LHCN-M2 (cell line): Measurements from ENCODE around the gene ABCB8. TPM values are rescaled to one million over a fixed set of nuclear protein-coding genes. Genes with fewer than 3 reads are reported as not detected.
A peak's percentile ranks its signal among the peaks of the same experiment; 100 is the strongest.
"Not testable (repeated sequence)": the region's sequence is repeated elsewhere in the genome, so short reads cannot be mapped to it uniquely, and the experiment has no call there.

Experiments used
- DNase-seq: peaks from one replicate; pipeline ENCODE4 v3.0.0-alpha.2; 2012; ENCODE audit warnings: low read depth
- total RNA-seq: library from RNA; depleted of rRNA; stranded (reverse); fragments of >200 nt; gene quantifications from 2 replicates; pipeline ENCODE4 v1.2.3, GENCODE V29; 2014

Gene ABCB8
- total RNA-seq, 1 experiment from 2014 or later: 61.1 TPM

- DNase-seq: no peak
Measured at GRCh38 chr7:150997817-150998216, 30.4 kb upstream of the ABCB8 start.

GRCh38 chr7:150998341-150998740, 29.9 kb upstream of the ABCB8 start:
- DNase-seq: no peak

DNA sequence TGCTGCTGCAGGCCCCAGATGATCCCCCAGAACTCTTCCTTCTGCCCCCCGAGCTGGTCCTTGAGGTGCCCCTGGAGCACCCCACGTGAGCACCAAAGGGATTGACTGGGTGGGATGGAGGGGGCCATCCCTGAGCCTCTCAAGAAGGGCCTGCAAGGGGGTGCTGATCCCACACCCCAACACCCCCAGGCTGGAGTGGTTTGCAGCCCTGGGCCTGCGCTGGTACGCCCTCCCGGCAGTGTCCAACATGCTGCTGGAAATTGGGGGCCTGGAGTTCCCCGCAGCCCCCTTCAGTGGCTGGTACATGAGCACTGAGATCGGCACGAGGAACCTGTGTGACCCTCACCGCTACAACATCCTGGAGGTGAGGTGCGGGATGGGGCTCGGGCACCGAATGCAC, 29.2 kb upstream of the ABCB8 start:
- DNase-seq: no peak

GRCh38 chr7:150999497-151000230, 28.6 kb upstream of the ABCB8 start:
- DNase-seq: no peak

GRCh38 chr7:151000897-151001495, 27.3 kb upstream of the ABCB8 start:
- DNase-seq: no peak

DNA sequence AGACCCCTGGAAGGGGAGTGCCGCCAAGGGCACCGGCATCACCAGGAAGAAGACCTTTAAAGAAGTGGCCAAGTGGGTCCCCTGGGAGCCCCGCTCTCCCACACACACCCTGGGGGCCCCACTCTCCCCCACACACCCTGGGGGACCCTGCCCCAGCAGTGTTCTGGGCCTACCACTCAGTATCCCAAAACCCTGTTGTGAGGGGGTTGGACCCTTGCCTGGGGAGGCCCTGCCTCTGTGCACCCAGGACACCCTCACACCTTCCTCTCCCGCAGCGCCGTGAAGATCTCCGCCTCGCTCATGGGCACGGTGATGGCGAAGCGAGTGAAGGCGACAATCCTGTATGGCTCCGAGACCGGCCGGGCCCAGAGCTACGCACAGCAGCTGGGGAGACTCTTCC, 26.7 kb upstream of the ABCB8 start:
- DNase-seq: no peak

GRCh38 chr7:151003572-151003971, 24.7 kb upstream of the ABCB8 start:
- DNase-seq: no peak

- DNase-seq: no peak
Measured at GRCh38 chr7:151005566-151005965, 22.7 kb upstream of the ABCB8 start.

DNA sequence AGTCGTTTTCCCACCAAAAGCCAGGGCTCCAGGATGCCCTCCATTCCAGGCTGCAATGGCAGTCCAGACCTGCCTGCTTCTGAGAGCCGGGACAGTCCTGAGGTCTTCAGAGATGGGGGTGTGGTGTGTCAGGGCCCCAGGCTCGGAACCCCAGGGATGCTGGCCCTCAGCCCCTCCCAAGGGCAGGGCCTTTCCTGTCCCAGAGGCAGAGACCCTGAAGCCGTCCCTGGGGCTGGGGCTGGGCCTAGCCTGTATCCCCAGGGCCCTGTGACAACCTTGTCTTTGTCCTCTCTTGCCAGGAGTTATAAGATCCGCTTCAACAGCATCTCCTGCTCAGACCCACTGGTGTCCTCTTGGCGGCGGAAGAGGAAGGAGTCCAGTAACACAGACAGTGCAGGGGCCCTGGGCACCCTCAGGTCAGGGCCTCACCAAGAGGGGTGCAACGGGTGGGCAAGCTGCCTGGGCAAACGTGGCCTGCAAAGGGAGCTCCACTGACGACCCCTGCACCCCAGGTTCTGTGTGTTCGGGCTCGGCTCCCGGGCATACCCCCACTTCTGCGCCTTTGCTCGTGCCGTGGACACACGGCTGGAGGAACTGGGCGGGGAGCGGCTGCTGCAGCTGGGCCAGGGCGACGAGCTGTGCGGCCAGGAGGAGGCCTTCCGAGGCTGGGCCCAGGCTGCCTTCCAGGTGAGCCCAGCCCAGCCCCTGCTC, 21.5 kb upstream of the ABCB8 start:
- DNase-seq: no peak

DNA sequence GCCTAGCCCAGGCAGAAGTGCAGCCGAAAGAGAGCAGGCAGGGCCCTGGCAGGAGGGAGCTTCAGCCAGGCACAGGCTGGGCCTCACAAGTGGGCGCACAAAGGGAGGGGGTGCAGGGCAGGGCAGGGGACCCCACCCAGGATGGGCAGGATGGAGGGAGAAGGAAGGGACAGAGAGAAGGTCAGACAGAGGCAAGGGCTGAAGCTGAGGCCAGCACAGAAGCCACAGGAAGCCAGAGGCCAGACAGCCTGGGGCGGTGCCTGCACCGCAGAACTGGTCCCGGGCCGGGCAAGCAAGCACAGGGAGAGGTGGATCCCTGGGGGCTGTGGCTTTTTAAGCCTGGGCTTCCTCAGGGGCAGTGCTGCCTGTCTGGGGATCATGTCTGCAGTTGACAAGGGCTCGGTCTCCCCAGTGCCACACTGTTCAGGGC, 20.8 kb upstream of the ABCB8 start:
- DNase-seq: no peak

DNA sequence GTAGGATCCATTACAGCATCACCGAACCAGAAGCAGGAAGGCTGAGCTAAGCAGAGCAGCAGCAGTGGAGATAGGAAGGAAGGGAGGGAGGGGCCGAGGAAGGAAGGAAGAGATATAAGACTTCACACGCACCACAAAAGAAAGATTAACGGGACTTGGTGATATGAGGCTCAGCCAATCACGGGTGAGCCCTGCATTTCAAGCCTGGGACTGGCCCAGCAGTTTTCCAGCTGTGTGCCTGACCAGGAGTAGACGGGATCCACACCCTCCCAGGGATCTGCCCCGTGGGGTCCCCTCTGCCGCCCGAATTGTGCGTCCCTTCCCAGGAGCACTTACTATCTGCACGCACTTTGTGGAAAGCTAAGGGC, 20.1 kb upstream of the ABCB8 start:
- DNase-seq: no peak

- no peak for DNase-seq
Measured at GRCh38 chr7:151008511-151009323, 19.5 kb upstream of the ABCB8 start.

DNA sequence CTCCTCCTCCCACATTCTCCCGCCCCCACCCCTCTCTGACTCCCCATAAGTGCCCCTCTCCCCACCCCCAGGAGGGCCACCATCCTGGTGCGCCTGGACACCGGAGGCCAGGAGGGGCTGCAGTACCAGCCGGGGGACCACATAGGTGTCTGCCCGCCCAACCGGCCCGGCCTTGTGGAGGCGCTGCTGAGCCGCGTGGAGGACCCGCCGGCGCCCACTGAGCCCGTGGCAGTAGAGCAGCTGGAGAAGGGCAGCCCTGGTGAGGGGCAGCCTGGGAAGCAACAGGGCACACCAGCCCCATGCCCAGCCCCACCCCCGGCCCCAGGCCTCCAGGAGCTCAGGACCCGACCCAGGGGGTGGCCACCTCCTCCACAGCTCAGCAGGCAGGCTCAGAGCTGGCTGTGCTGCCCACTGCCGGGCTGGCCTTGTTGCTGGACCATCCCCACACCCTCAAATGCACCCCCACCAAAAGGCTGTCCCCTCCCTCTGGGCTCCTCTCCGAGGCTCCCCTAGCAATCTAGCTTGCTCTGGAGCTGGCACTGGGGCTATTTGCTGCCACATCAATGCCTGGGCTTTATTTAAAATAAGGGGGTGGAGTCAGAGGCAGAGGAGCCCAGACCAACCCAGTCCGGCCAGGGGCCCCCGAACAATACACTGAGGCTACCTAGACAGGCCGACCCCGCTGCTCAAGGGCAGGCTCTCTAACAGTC, 18.8 kb upstream of the ABCB8 start:
- no peak for DNase-seq

- DNase-seq: no peak
Measured at GRCh38 chr7:151010037-151010306, 18.3 kb upstream of the ABCB8 start.

- DNase-seq: no peak
Measured at GRCh38 chr7:151010307-151011096, 17.7 kb upstream of the ABCB8 start.

- DNase-seq: no peak
Measured at GRCh38 chr7:151011097-151011409, 17.2 kb upstream of the ABCB8 start.

- not testable (repeated sequence) for DNase-seq
Measured at GRCh38 chr7:151011616-151012015, 16.6 kb upstream of the ABCB8 start.

DNA sequence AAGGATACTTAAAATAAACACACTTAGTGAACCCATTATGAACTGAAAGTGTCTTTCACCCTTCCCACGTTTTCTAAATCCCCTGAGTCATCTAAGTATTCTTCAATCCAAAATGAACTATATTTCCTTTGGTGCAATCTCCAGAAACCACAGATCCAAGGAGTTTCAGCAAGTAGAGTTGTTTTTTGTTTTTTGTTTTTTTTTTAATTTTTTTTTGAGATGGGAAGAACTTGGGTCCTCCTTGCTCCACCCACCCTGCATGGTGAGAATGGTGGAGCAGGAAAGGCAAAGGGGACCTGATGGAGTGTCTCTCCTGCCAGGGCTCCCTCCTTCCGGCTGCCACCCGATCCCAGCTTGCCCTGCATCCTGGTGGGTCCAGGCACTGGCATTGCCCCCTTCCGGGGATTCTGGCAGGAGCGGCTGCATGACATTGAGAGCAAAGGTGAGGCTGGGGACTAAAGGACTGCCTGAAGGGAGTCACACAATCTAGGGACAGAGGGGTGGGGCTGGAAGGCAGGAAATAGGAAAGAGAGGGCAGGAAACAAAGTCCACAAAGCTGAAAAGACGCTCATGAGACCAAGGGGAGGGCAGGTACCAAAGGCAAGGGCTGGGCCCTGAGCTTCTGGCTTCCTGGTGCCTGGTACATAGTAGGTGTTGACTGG, 16.1 kb upstream of the ABCB8 start:
- no peak for DNase-seq

- DNase-seq: peak; percentile 40
Measured at GRCh38 chr7:151012911-151013347, 15.3 kb upstream of the ABCB8 start.

GRCh38 chr7:151013356-151013732, 14.9 kb upstream of the ABCB8 start:
- DNase-seq: no peak
